ENCODE data around the gene SEZ6L2. TPM values are rescaled to one million over a fixed set of nuclear protein-coding genes. Genes with fewer than 3 reads are reported as not detected.
A peak's percentile ranks its signal among the peaks of the same experiment; 100 is the strongest.

Gene SEZ6L2
- total RNA-seq, 1 donor from 2014 or later = 16.3 TPM

GRCh38 chr16:29848420-29849297 lies 50.7 kb downstream of the SEZ6L2 start:
- no peak overlapping the region for H3K4me3 Mint-ChIP-seq (ENCODE audit: unreplicated experiment)
- H3K27ac Mint-ChIP-seq (ENCODE audit: unreplicated experiment) = no peak overlapping the region
- H3K27me3 Mint-ChIP-seq (ENCODE audit: low read depth) = no peaks in the 10 kb centered on the region
- DNase-seq (ENCODE audit: low spot score) = no peak
- H3K36me3 Mint-ChIP-seq (ENCODE audit: low read depth) = peaks cover 22% of the 10 kb centered on the region
- TF ChIP-seq CTCF (IDR thresholded peaks at IDR 0.05) = peak; percentile 84
- peaks cover 4% of the 10 kb centered on the region for H3K4me1 Mint-ChIP-seq (ENCODE audit: low read depth)
- no peaks in the 10 kb centered on the region for H3K9me3 Mint-ChIP-seq (ENCODE audit: low read depth)

GRCh38 chr16:29845656-29846055 lies 53.7 kb downstream of the SEZ6L2 start:
- Mint-ChIP-seq H3K36me3 (ENCODE audit: low read depth) (peaks cover 27% of the 10 kb centered on the region), H3K27me3 (ENCODE audit: low read depth) (no peaks in the 10 kb centered on the region), H3K4me1 (ENCODE audit: low read depth) (peaks cover 4% of the 10 kb centered on the region), H3K27ac (ENCODE audit: unreplicated experiment) (no peak overlapping the region), H3K4me3 (ENCODE audit: unreplicated experiment) (no peak overlapping the region), H3K9me3 (ENCODE audit: low read depth) (no peaks in the 10 kb centered on the region)
- no peak for DNase-seq (ENCODE audit: low spot score)
- TF ChIP-seq CTCF (IDR thresholded peaks at IDR 0.05) = no peak

- peaks cover 4% of the 10 kb centered on the region for H3K4me1 Mint-ChIP-seq (ENCODE audit: low read depth)
- H3K9me3 Mint-ChIP-seq (ENCODE audit: low read depth) = no peaks in the 10 kb centered on the region
- no peak for TF ChIP-seq CTCF (IDR thresholded peaks at IDR 0.05)
- no peak for DNase-seq (ENCODE audit: low spot score)
- no peak overlapping the region for H3K27ac Mint-ChIP-seq (ENCODE audit: unreplicated experiment)
- peaks cover 31% of the 10 kb centered on the region for H3K36me3 Mint-ChIP-seq (ENCODE audit: low read depth)
- no peaks in the 10 kb centered on the region for H3K27me3 Mint-ChIP-seq (ENCODE audit: low read depth)
- no peak overlapping the region for H3K4me3 Mint-ChIP-seq (ENCODE audit: unreplicated experiment)
These were observed 54.6 kb downstream of the SEZ6L2 start for GRCh38 chr16:29844575-29845331.

- TF ChIP-seq CTCF (IDR thresholded peaks at IDR 0.05) = no peak
- Mint-ChIP-seq H3K27ac (ENCODE audit: unreplicated experiment) (no peak overlapping the region), H3K4me1 (ENCODE audit: low read depth) (no peaks in the 10 kb centered on the region), H3K9me3 (ENCODE audit: low read depth) (no peaks in the 10 kb centered on the region), H3K36me3 (ENCODE audit: low read depth) (peaks cover 34% of the 10 kb centered on the region), H3K27me3 (ENCODE audit: low read depth) (no peaks in the 10 kb centered on the region), H3K4me3 (ENCODE audit: unreplicated experiment) (no peak overlapping the region)
- no peak for DNase-seq (ENCODE audit: low spot score)
These were observed 55.4 kb downstream of the SEZ6L2 start for GRCh38 chr16:29843931-29844330.

GRCh38 chr16:29842732-29843346 lies 56.5 kb downstream of the SEZ6L2 start:
- peak overlapping the region; percentile 54 for H3K27ac Mint-ChIP-seq (ENCODE audit: unreplicated experiment)
- TF ChIP-seq CTCF (IDR thresholded peaks at IDR 0.05) = no peak
- peaks cover 33% of the 10 kb centered on the region for H3K36me3 Mint-ChIP-seq (ENCODE audit: low read depth)

More at GRCh38 chr16:29842732-29843346, 56.5 kb downstream of the SEZ6L2 start:
- H3K4me3 Mint-ChIP-seq (ENCODE audit: unreplicated experiment) = no peak overlapping the region
- H3K27me3 Mint-ChIP-seq (ENCODE audit: low read depth) = no peaks in the 10 kb centered on the region
- no peak for DNase-seq (ENCODE audit: low spot score)
- no peaks in the 10 kb centered on the region for H3K4me1 Mint-ChIP-seq (ENCODE audit: low read depth)
- no peaks in the 10 kb centered on the region for H3K9me3 Mint-ChIP-seq (ENCODE audit: low read depth)

All from chondrocyte (in vitro differentiated cells).